Activated T-cell treated with anti-CD3 and anti-CD28 coated beads, Interleukin-2, amount 50 U/mL, for 4 hours (primary cell): ENCODE results near the gene MAD1L1. TPM values are rescaled to one million over a fixed set of nuclear protein-coding genes. Genes with fewer than 3 reads are reported as not detected.

Source experiments
- ATAC-seq, 2 donors: fragments of 200-7000 bp; cut with Tn5 transposase; one replicate each; pipeline ENCODE4 v1.10.0; 2021
- DNase-seq: peaks from one replicate; pipeline ENCODE4 v3.0.0-alpha.2; 2020
- H3K27me3 Mint-ChIP-seq: one replicate; pipeline ENCODE4 v1.8.0; 2021; ENCODE audit warnings: low read depth, mixed read lengths
- H3K36me3 Mint-ChIP-seq: one replicate; pipeline ENCODE4 v1.8.0; 2022; ENCODE audit warnings: mixed read lengths; ENCODE audit not compliant: insufficient read depth
- H3K4me1 Mint-ChIP-seq: one replicate; pipeline ENCODE4 v1.8.0; 2021; ENCODE audit warnings: low read depth, mixed read lengths
- H3K4me3 Mint-ChIP-seq: one replicate; pipeline ENCODE4 v1.8.0; 2021; ENCODE audit warnings: mild to moderate bottlenecking, moderate library complexity, mixed read lengths
- H3K9me3 Mint-ChIP-seq: one replicate; pipeline ENCODE4 v1.8.0; 2021; ENCODE audit warnings: mixed read lengths
- total RNA-seq, 3 donors: library from RNA; stranded (reverse); gene quantifications; one replicate each; pipeline ENCODE4 v1.2.1, GENCODE V29; 2021

Gene MAD1L1
- total RNA-seq, 3 donors from 2014 or later, result 55.8 to 59.4 (median 57.9) TPM

DNA sequence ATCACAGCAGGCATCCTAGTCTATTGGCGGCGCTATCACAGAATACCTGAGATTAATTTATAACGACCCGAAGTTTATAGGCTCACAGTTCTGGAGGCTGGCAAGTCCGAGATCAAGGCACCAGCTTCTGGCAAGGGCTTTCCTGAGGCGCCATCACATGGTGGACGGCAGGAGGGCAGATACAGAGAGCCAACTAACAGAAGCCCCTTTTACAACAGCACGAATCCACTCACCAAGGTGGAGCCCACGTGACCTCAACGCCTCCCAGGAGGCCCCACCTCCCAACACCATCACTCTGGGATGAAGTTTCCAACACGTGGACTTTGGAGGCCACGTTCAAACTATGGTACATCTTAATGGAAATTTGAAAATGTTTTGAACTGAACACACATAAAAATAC lies 307.4 kb downstream of the MAD1L1 start:
- Mint-ChIP-seq H3K36me3 (peaks cover 23% of the 10 kb centered on the region), H3K4me3 (peak overlapping the region; percentile 53), H3K9me3 (no peaks in the 10 kb centered on the region), H3K27me3 (no peaks in the 10 kb centered on the region), H3K4me1 (peaks cover 76% of the 10 kb centered on the region)
- no peak for ATAC-seq
- DNase-seq, result no peak

DNA sequence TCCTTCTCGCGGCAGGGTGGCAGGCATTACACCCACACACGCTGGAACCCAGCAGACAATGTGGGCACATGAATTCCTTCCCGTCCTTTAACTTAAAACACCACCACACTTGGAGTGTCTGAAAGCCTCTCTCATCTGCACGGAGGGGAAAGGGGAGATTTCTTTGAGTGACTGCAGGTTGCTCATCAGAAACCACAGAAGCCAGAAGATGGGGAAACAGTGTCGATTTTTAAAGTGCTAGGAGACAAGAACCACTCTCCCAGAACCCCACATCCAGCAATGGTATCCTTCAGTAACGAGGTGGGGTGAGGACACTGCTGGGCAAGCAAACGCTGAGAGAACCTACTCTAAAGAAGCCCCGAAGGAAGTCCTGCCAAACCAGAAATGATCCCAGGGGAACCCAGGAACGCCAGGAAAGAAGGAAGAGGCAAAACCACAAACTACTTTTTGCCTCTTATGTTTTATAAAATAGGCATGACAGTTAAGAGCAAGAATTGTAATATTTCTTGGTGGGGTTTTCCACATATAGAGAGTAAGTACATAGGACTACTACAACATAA lies 308.4 kb downstream of the MAD1L1 start:
- Mint-ChIP-seq H3K9me3 (no peaks in the 10 kb centered on the region), H3K4me3 (no peak overlapping the region), H3K27me3 (no peaks in the 10 kb centered on the region), H3K4me1 (peaks cover 86% of the 10 kb centered on the region), H3K36me3 (peaks cover 23% of the 10 kb centered on the region)
- ATAC-seq (peak in 1 of 2 donors; percentile 32), DNase-seq (no peak)

DNA sequence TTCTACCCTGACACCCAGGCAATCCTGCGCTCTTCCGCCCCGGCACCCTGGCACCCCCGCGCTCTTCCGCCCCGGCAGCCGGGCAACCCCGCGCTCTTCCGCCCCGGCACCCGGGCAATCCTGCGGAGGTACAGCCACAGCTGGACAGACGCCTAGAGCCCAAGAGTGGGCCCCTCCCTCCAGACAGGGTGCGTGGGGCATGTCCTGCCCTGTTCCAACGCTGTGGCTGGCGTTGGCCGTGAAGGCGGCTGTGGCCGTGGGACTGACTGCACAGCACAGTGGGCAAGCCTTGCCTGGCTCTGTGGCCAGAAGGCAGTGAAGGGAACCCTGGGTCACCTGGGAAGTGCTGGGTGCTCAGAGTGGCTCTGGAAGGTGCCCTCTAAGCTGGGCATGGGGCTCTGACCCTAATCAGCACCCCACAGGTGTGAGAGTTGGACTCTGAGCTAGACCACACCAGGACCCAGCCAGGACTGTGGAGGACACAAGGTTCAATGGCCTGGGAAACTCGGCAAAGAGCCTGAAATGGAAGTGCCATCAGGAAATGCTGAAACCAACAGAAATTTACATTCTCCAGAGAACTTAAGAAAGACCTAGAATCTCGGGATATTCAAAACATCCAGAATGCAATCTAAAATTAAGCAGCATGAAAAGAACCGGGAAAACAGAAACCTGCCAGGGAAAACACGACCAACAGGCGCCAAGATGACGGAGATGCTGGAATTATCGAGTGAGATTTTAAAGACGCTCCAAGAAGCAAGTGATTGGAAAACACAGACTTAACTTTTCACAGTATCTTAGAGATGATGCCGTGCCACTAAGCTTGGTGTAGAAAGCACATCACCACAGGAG lies 309.1 kb downstream of the MAD1L1 start:
- no peaks in the 10 kb centered on the region for H3K27me3 Mint-ChIP-seq

GRCh38 chr7:1922870-1923236 lies 309.9 kb downstream of the MAD1L1 start:
- no peak for DNase-seq
- no peaks in the 10 kb centered on the region for H3K9me3 Mint-ChIP-seq
- ATAC-seq, result no peak
- no peak overlapping the region for H3K4me3 Mint-ChIP-seq
- H3K36me3 Mint-ChIP-seq, result peaks cover 23% of the 10 kb centered on the region
- H3K27me3 Mint-ChIP-seq, result no peaks in the 10 kb centered on the region
- peaks cover 85% of the 10 kb centered on the region for H3K4me1 Mint-ChIP-seq

More for the DNA sequence above, 309.1 kb downstream of the MAD1L1 start:
- Mint-ChIP-seq H3K4me1 (peaks cover 91% of the 10 kb centered on the region), H3K9me3 (no peaks in the 10 kb centered on the region), H3K4me3 (no peak overlapping the region), H3K36me3 (peaks cover 23% of the 10 kb centered on the region)
- ATAC-seq (no peak), DNase-seq (no peak)

GRCh38 chr7:1922071-1922869 lies 310.5 kb downstream of the MAD1L1 start:
- peak overlapping the region; percentile 54 for H3K4me3 Mint-ChIP-seq
- H3K36me3 Mint-ChIP-seq, result peaks cover 18% of the 10 kb centered on the region
- no peaks in the 10 kb centered on the region for H3K27me3 Mint-ChIP-seq
- H3K9me3 Mint-ChIP-seq, result no peaks in the 10 kb centered on the region
- peak; percentile 45 for DNase-seq
- peak; percentile 59 to 63 for ATAC-seq
- H3K4me1 Mint-ChIP-seq, result peaks cover 83% of the 10 kb centered on the region

- ATAC-seq (no peak), DNase-seq (no peak)
- H3K27me3 Mint-ChIP-seq, result no peaks in the 10 kb centered on the region
- peaks cover 14% of the 10 kb centered on the region for H3K36me3 Mint-ChIP-seq
- H3K4me3 Mint-ChIP-seq, result peak overlapping the region; percentile 76
- peaks cover 72% of the 10 kb centered on the region for H3K4me1 Mint-ChIP-seq
- H3K9me3 Mint-ChIP-seq, result no peaks in the 10 kb centered on the region
Measured at GRCh38 chr7:1920881-1921280, 311.9 kb downstream of the MAD1L1 start.

GRCh38 chr7:1920266-1920681 lies 312.5 kb downstream of the MAD1L1 start:
- Mint-ChIP-seq H3K4me1 (peaks cover 66% of the 10 kb centered on the region), H3K4me3 (peak overlapping the region; percentile 76), H3K27me3 (no peaks in the 10 kb centered on the region), H3K9me3 (no peaks in the 10 kb centered on the region), H3K36me3 (peaks cover 14% of the 10 kb centered on the region)
- DNase-seq (peak; percentile 21), ATAC-seq (peak; percentile 54)

- peaks cover 61% of the 10 kb centered on the region for H3K4me1 Mint-ChIP-seq
- H3K36me3 Mint-ChIP-seq, result peaks cover 14% of the 10 kb centered on the region
- H3K9me3 Mint-ChIP-seq, result no peaks in the 10 kb centered on the region
- peak overlapping the region; percentile 76 for H3K4me3 Mint-ChIP-seq
- DNase-seq (no peak), ATAC-seq (peak; percentile 12 to 29)
- no peaks in the 10 kb centered on the region for H3K27me3 Mint-ChIP-seq
Measured at GRCh38 chr7:1919539-1920265, 313.0 kb downstream of the MAD1L1 start.

- Mint-ChIP-seq H3K4me1 (peaks cover 54% of the 10 kb centered on the region), H3K27me3 (no peaks in the 10 kb centered on the region), H3K9me3 (no peaks in the 10 kb centered on the region), H3K36me3 (peaks cover 9% of the 10 kb centered on the region), H3K4me3 (no peak overlapping the region)
- DNase-seq (no peak), ATAC-seq (no peak)
Measured at GRCh38 chr7:1918881-1919525, 313.7 kb downstream of the MAD1L1 start.

GRCh38 chr7:1918063-1918645 lies 314.6 kb downstream of the MAD1L1 start:
- Mint-ChIP-seq H3K4me1 (peaks cover 48% of the 10 kb centered on the region), H3K27me3 (no peaks in the 10 kb centered on the region), H3K4me3 (no peak overlapping the region), H3K36me3 (peaks cover 6% of the 10 kb centered on the region), H3K9me3 (no peaks in the 10 kb centered on the region)
- DNase-seq (no peak), ATAC-seq (no peak)

- ATAC-seq (no peak), DNase-seq (no peak)
- H3K4me3 Mint-ChIP-seq, result no peak overlapping the region
- H3K36me3 Mint-ChIP-seq, result peaks cover 3% of the 10 kb centered on the region
- H3K4me1 Mint-ChIP-seq, result peaks cover 42% of the 10 kb centered on the region
- H3K27me3 Mint-ChIP-seq, result no peaks in the 10 kb centered on the region
- H3K9me3 Mint-ChIP-seq, result no peaks in the 10 kb centered on the region
Measured at GRCh38 chr7:1917221-1918062, 315.3 kb downstream of the MAD1L1 start.

DNA sequence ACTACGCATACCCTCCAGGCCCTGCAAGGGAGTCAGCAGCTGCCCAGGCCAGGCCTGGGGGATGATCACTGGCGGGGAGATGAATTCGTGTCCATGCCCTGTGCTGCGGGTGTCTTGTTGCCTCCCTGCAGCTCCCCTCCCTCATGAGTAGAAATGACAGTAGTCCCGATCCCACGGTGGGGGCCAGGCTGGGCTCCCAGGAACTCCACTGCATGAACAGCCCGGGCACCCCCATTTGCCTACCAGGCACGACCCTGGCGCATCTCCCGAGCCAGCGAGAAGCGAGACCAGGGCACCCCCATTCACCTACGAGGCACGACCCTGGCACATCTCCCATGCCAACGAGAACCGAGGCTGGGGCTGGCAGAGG lies 316.2 kb downstream of the MAD1L1 start:
- ATAC-seq (no peak), DNase-seq (no peak)
- Mint-ChIP-seq H3K4me1 (peaks cover 33% of the 10 kb centered on the region), H3K36me3 (no peaks in the 10 kb centered on the region), H3K27me3 (no peaks in the 10 kb centered on the region), H3K9me3 (no peaks in the 10 kb centered on the region), H3K4me3 (no peak overlapping the region)
